WTC11 (cell line): ENCODE measurements around the gene RFTN1. TPM values are rescaled to one million over a fixed set of nuclear protein-coding genes. Genes with fewer than 3 reads are reported as not detected.
A peak's percentile ranks its signal among the peaks of the same experiment; 100 is the strongest.

Experiments used
- ATAC-seq: fragments of 200-7000 bp; cut with Tn5 transposase; 2 replicates; pipeline ENCODE4 v1.10.0; 2021; ENCODE audit warnings: mild to moderate bottlenecking, moderate library complexity
- CTCF ChIA-PET: fragments of 300-600 bp; sonication (Branson Sonifier 250); formaldehyde crosslinking; loops from one replicate; lab custom pipeline; 2021; ENCODE audit warnings: antibody characterized with exemption; lab: Charles Lee
- POLR2A ChIA-PET: fragments of 350-600 bp; sonication (Branson Sonifier 250); formaldehyde crosslinking; loops from one replicate; lab custom pipeline; 2021; ENCODE audit warnings: antibody characterized with exemption; lab: Charles Lee
- DNase-seq: peaks from one replicate; pipeline ENCODE4 v3.0.0; 2021; ENCODE audit warnings: low spot score
- H3K27ac Mint-ChIP-seq: 2 replicates; pipeline ENCODE4 v1.8.0; 2021; ENCODE audit warnings: mixed read lengths
- H3K27me3 Mint-ChIP-seq: 2 replicates; pipeline ENCODE4 v1.8.0; 2021; ENCODE audit warnings: low read depth, mild to moderate bottlenecking, moderate library complexity, mixed read lengths
- H3K36me3 Mint-ChIP-seq: 2 replicates; pipeline ENCODE4 v1.8.0; 2021; ENCODE audit warnings: mixed read lengths
- H3K4me1 Mint-ChIP-seq: 2 replicates; pipeline ENCODE4 v1.8.0; 2022; ENCODE audit warnings: mixed read lengths
- H3K4me3 Mint-ChIP-seq: 2 replicates; pipeline ENCODE4 v1.8.0; 2021; ENCODE audit warnings: mild to moderate bottlenecking, moderate library complexity, mixed read lengths
- H3K9me3 Mint-ChIP-seq: 2 replicates; pipeline ENCODE4 v1.8.0; 2021; ENCODE audit warnings: mixed read lengths
- CREB1 ChIP-seq: sonication (generic); formaldehyde crosslinking; IDR thresholded peaks from 2 replicates; pipeline ENCODE4 v1.8.0; 2023; ENCODE audit warnings: mild to moderate bottlenecking, missing genetic modification reagents
- EMX1 ChIP-seq: fragments of 250-450 bp; sonication (Bioruptor Pico); IDR thresholded peaks from 2 replicates; pipeline ENCODE4 v1.8.0; 2021; ENCODE audit warnings: mild to moderate bottlenecking
- ETV6 ChIP-seq: sonication (generic); formaldehyde crosslinking; IDR thresholded peaks from 2 replicates; pipeline ENCODE4 v1.8.1; 2022; ENCODE audit warnings: mild to moderate bottlenecking, missing genetic modification reagents
- IRF2 ChIP-seq: sonication (generic); formaldehyde crosslinking; IDR thresholded peaks from 2 replicates; pipeline ENCODE4 v1.8.0; 2022; ENCODE audit warnings: low read depth, missing genetic modification reagents, borderline replicate concordance
- NR2C2 ChIP-seq: sonication (generic); formaldehyde crosslinking; IDR thresholded peaks from 2 replicates; pipeline ENCODE4 v1.8.0; 2022; ENCODE audit warnings: mild to moderate bottlenecking, missing genetic modification reagents
- NR3C1 ChIP-seq: sonication (generic); formaldehyde crosslinking; conservative IDR thresholded peaks from 2 replicates; pipeline ENCODE4 v1.8.1; 2023; ENCODE audit warnings: low read depth, mild to moderate bottlenecking, missing genetic modification reagents
- SP1 ChIP-seq: sonication (generic); formaldehyde crosslinking; conservative IDR thresholded peaks from 2 replicates; pipeline ENCODE4 v1.8.1; 2022; ENCODE audit warnings: missing genetic modification reagents
- TP53 ChIP-seq: sonication (generic); formaldehyde crosslinking; IDR thresholded peaks from 2 replicates; pipeline ENCODE4 v1.8.1; 2023; ENCODE audit warnings: mild to moderate bottlenecking, missing genetic modification reagents
- ZNF121 ChIP-seq: sonication (generic); formaldehyde crosslinking; IDR thresholded peaks from 2 replicates; pipeline ENCODE4 v1.8.0; 2023; ENCODE audit warnings: missing genetic modification reagents
- ZNF219 ChIP-seq: sonication (generic); formaldehyde crosslinking; IDR thresholded peaks from 2 replicates; pipeline ENCODE4 v1.8.0; 2023; ENCODE audit warnings: missing genetic modification reagents, mild to moderate bottlenecking, borderline replicate concordance
- total RNA-seq: library from RNA; stranded (reverse); gene quantifications from 3 replicates; pipeline ENCODE4 v1.2.3, GENCODE V29; 2021
- TF ChIP-seq, protein P1 (sequence below): fragments of 250-450 bp; sonication (Bioruptor Pico); IDR thresholded peaks from 2 replicates; pipeline ENCODE4 v1.9.0; 2021; ENCODE audit warnings: mild to moderate bottlenecking, borderline replicate concordance
- TF ChIP-seq, protein P2 (sequence below): sonication (generic); formaldehyde crosslinking; IDR thresholded peaks from 2 replicates; pipeline ENCODE4 v1.8.1; 2022; ENCODE audit warnings: mild to moderate bottlenecking, moderate library complexity, missing genetic modification reagents
- TF ChIP-seq, protein P3 (sequence below): sonication (generic); formaldehyde crosslinking; IDR thresholded peaks from 2 replicates; pipeline ENCODE4 v1.8.0; 2023; ENCODE audit warnings: missing genetic modification reagents, mild to moderate bottlenecking, borderline replicate concordance
- TF ChIP-seq, protein P4 (sequence below): sonication (generic); formaldehyde crosslinking; IDR thresholded peaks from 2 replicates; pipeline ENCODE4 v1.8.1; 2023; ENCODE audit warnings: mild to moderate bottlenecking, missing genetic modification reagents, moderate library complexity
- TF ChIP-seq, protein P5 (sequence below): fragments of 250-450 bp; sonication (Bioruptor Pico); IDR thresholded peaks from 2 replicates; pipeline ENCODE4 v1.8.0; 2021; ENCODE audit warnings: mild to moderate bottlenecking
- TF ChIP-seq, protein P6 (sequence below): sonication (generic); formaldehyde crosslinking; IDR thresholded peaks from 2 replicates; pipeline ENCODE4 v1.8.0; 2023; ENCODE audit warnings: missing genetic modification reagents

Gene RFTN1
- total RNA-seq, 1 experiment from 2014 or later = 3.8 TPM

DNA sequence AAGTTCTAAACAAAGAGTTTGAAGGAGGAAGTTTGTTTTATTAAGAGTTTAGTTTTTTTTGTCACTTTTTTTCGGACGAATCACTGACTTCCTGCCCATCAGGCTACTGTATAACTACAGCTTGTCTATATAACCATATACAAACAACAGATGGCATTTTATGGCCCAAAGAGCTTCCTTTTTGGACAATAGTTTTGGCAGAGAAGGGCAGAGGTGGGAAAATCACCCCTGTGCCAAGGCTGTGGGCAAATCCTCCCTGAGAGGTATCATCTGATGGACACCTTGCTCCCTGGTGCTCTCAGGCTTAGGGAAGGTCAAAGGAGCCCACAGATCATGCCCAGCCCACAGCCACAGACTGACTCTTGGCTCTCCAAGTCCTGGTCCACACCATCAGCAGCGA, 135.1 kb downstream of the RFTN1 start (continued):
- TF ChIP-seq, protein P1, sequence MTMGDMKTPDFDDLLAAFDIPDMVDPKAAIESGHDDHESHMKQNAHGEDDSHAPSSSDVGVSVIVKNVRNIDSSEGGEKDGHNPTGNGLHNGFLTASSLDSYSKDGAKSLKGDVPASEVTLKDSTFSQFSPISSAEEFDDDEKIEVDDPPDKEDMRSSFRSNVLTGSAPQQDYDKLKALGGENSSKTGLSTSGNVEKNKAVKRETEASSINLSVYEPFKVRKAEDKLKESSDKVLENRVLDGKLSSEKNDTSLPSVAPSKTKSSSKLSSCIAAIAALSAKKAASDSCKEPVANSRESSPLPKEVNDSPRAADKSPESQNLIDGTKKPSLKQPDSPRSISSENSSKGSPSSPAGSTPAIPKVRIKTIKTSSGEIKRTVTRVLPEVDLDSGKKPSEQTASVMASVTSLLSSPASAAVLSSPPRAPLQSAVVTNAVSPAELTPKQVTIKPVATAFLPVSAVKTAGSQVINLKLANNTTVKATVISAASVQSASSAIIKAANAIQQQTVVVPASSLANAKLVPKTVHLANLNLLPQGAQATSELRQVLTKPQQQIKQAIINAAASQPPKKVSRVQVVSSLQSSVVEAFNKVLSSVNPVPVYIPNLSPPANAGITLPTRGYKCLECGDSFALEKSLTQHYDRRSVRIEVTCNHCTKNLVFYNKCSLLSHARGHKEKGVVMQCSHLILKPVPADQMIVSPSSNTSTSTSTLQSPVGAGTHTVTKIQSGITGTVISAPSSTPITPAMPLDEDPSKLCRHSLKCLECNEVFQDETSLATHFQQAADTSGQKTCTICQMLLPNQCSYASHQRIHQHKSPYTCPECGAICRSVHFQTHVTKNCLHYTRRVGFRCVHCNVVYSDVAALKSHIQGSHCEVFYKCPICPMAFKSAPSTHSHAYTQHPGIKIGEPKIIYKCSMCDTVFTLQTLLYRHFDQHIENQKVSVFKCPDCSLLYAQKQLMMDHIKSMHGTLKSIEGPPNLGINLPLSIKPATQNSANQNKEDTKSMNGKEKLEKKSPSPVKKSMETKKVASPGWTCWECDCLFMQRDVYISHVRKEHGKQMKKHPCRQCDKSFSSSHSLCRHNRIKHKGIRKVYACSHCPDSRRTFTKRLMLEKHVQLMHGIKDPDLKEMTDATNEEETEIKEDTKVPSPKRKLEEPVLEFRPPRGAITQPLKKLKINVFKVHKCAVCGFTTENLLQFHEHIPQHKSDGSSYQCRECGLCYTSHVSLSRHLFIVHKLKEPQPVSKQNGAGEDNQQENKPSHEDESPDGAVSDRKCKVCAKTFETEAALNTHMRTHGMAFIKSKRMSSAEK (CRISPR knock-in tag) = no peak
- TF ChIP-seq NR3C1 (CRISPR knock-in tag) (no peak), ZNF121 (CRISPR knock-in tag) (no peak), TP53 (CRISPR knock-in tag) (no peak)
- TF ChIP-seq, protein P2, sequence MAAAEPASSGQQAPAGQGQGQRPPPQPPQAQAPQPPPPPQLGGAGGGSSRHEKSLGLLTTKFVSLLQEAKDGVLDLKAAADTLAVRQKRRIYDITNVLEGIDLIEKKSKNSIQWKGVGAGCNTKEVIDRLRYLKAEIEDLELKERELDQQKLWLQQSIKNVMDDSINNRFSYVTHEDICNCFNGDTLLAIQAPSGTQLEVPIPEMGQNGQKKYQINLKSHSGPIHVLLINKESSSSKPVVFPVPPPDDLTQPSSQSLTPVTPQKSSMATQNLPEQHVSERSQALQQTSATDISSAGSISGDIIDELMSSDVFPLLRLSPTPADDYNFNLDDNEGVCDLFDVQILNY (CRISPR knock-in tag) = no peak

DNA sequence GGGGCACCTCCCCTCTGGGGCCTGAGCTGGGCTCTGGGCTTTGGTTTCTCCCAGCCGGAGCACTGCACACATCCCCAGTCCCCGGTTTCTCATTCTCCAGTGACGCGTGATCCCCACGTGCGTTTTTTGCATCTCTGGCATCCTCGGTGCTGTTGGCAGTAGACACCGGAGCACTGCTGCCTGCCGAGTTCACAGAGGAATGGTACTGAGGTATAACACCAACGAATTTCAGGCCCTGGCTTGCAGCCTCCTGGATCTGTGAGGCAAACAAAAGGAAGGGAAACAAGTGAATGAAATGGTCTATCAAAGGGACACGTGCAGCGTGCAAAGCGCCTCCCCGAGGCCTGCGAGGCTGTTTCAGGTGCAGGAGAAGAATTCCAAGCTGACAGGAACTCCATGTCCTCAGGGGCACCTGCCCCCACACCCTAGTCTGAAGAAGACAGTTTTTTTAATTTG, 135.6 kb downstream of the RFTN1 start:
- H3K4me3 Mint-ChIP-seq = no peak overlapping the region
- peaks cover 7% of the 10 kb centered on the region; the same call in 1 of the 2 replicates for H3K27me3 Mint-ChIP-seq
- CTCF ChIA-PET = interaction anchor here (0.9 to 2.1 kb wide), 3 partner anchors 9 to 11 kb away, joined by 3 to 5 read pairs (median 4); no protein-coding TSS in a partner anchor
- no peak for TF ChIP-seq EMX1 (CRISPR knock-in tag)
- no peak for TF ChIP-seq IRF2 (CRISPR knock-in tag)
- TF ChIP-seq ZNF219 (CRISPR knock-in tag) = no peak
- TF ChIP-seq CREB1 (CRISPR knock-in tag) = no peak
- TF ChIP-seq, all 79 proteins: peak for 0
- POLR2A ChIA-PET = interaction anchor here (0.6 kb wide), 1 partner anchor 64 kb away, joined by 4 read pairs; no protein-coding TSS in a partner anchor
- H3K9me3 Mint-ChIP-seq = peaks cover 11% of the 10 kb centered on the region
- peaks cover 8% of the 10 kb centered on the region for H3K36me3 Mint-ChIP-seq
- H3K27ac Mint-ChIP-seq = no peak overlapping the region
- peaks cover 13% of the 10 kb centered on the region for H3K4me1 Mint-ChIP-seq
- DNase-seq (no peak), ATAC-seq (peak; percentile 30; the same call in 1 of the 2 replicates)

DNA sequence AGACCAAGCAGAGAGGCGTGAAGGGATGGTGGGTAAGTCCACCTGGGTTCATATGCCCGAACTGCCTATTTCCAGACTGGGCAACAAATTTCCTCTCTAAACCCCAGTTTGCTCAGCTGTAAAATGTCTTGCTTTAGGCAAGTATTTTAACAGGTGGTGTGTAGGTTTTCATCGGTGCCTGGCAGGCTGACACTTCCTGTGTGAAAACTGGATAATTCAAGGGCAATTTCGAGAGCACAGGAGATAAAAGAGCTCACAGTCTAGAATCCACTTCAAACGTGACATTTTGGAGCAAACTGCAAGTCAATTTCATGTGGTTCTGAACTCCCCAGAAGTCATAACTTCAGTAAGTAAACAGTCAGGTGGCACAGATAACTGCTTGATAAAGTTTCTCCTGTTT, 136.3 kb downstream of the RFTN1 start:
- H3K27ac Mint-ChIP-seq = no peak overlapping the region
- CTCF ChIA-PET = interaction anchor here (0.9 kb wide), 1 partner anchor 10 kb away, joined by 4 read pairs; no protein-coding TSS in a partner anchor
- POLR2A ChIA-PET = no interaction called here
- ATAC-seq = no peak
- TF ChIP-seq, protein P3, sequence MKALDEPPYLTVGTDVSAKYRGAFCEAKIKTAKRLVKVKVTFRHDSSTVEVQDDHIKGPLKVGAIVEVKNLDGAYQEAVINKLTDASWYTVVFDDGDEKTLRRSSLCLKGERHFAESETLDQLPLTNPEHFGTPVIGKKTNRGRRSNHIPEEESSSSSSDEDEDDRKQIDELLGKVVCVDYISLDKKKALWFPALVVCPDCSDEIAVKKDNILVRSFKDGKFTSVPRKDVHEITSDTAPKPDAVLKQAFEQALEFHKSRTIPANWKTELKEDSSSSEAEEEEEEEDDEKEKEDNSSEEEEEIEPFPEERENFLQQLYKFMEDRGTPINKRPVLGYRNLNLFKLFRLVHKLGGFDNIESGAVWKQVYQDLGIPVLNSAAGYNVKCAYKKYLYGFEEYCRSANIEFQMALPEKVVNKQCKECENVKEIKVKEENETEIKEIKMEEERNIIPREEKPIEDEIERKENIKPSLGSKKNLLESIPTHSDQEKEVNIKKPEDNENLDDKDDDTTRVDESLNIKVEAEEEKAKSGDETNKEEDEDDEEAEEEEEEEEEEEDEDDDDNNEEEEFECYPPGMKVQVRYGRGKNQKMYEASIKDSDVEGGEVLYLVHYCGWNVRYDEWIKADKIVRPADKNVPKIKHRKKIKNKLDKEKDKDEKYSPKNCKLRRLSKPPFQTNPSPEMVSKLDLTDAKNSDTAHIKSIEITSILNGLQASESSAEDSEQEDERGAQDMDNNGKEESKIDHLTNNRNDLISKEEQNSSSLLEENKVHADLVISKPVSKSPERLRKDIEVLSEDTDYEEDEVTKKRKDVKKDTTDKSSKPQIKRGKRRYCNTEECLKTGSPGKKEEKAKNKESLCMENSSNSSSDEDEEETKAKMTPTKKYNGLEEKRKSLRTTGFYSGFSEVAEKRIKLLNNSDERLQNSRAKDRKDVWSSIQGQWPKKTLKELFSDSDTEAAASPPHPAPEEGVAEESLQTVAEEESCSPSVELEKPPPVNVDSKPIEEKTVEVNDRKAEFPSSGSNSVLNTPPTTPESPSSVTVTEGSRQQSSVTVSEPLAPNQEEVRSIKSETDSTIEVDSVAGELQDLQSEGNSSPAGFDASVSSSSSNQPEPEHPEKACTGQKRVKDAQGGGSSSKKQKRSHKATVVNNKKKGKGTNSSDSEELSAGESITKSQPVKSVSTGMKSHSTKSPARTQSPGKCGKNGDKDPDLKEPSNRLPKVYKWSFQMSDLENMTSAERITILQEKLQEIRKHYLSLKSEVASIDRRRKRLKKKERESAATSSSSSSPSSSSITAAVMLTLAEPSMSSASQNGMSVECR (CRISPR knock-in tag) = no peak
- TF ChIP-seq SP1 (CRISPR knock-in tag) (no peak), NR2C2 (CRISPR knock-in tag) (no peak), ETV6 (CRISPR knock-in tag) (no peak)
- TF ChIP-seq, protein P4, sequence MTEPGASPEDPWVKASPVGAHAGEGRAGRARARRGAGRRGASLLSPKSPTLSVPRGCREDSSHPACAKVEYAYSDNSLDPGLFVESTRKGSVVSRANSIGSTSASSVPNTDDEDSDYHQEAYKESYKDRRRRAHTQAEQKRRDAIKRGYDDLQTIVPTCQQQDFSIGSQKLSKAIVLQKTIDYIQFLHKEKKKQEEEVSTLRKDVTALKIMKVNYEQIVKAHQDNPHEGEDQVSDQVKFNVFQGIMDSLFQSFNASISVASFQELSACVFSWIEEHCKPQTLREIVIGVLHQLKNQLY (CRISPR knock-in tag) = no peak
- TF ChIP-seq, protein P5, sequence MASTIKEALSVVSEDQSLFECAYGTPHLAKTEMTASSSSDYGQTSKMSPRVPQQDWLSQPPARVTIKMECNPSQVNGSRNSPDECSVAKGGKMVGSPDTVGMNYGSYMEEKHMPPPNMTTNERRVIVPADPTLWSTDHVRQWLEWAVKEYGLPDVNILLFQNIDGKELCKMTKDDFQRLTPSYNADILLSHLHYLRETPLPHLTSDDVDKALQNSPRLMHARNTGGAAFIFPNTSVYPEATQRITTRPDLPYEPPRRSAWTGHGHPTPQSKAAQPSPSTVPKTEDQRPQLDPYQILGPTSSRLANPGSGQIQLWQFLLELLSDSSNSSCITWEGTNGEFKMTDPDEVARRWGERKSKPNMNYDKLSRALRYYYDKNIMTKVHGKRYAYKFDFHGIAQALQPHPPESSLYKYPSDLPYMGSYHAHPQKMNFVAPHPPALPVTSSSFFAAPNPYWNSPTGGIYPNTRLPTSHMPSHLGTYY (CRISPR knock-in tag) = no peak
- TF ChIP-seq, protein P6, sequence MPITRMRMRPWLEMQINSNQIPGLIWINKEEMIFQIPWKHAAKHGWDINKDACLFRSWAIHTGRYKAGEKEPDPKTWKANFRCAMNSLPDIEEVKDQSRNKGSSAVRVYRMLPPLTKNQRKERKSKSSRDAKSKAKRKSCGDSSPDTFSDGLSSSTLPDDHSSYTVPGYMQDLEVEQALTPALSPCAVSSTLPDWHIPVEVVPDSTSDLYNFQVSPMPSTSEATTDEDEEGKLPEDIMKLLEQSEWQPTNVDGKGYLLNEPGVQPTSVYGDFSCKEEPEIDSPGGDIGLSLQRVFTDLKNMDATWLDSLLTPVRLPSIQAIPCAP (CRISPR knock-in tag) = no peak
- TF ChIP-seq, all 79 proteins: peak for 0
- Mint-ChIP-seq H3K4me1 (peaks cover 13% of the 10 kb centered on the region), H3K27me3 (peaks cover 4% of the 10 kb centered on the region; the same call in 1 of the 2 replicates), H3K9me3 (peaks cover 11% of the 10 kb centered on the region), H3K36me3 (peaks cover 8% of the 10 kb centered on the region), H3K4me3 (no peak overlapping the region)
- no peak for DNase-seq
